ENCODE results near the gene FAM124A.

FAM124A gene

DNA sequence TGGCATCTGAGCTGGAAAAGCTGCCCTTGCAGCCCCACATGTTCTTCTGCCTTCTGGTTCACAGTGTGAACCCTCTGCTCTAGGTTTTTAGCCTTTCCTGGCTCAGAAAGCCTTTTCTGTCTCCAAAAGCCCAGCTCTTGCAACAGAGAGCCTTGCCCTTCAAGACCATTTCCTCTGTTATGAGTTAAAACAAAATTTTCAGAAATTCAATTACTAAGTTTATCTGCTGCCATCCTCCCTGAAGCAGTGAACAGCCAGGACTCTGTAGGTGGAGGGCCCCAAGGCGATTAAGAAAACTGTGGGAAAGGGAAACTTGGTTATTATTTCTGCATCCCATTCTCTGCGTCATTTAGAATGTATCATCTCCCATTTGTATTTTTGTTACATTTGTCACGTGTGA lies 18.8 kb downstream of the FAM124A start:
- no peak for DNase-seq (ENCODE audit: insufficient read length, low spot score)
- no peak for TF ChIP-seq CTCF (IDR thresholded peaks at IDR 0.05; ENCODE audit: insufficient read depth, missing control alignments)
- no peak for FAIRE-seq

- FAIRE-seq = no peak
Observed at GRCh38 chr13:51241720-51242119, 19.5 kb downstream of the FAM124A start.

DNA sequence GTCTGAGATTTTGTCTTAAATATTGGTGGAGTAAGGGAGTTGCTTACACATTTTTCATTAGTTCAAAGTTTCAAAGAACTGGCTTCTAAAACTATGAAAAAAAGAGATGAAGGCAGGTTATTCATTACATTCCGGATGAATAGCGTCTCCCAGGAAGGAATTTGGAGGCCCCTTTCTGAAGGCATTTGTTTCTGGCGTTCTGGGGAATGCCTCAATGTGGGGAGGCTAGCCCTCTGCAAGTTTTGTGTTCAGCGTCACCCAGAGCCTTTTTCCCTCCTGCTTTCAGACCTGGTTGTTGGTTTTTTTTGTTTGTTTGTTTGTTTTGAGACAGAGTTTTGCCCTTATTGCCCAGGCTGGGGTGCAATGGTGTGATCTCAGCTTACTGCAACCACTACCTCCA lies 21.0 kb downstream of the FAM124A start:
- no peak for FAIRE-seq
- DNase-seq (ENCODE audit: insufficient read length, low spot score) = no peak
- no peak for TF ChIP-seq CTCF (IDR thresholded peaks at IDR 0.05; ENCODE audit: insufficient read depth, missing control alignments)

More at GRCh38 chr13:51241720-51242119, 19.5 kb downstream of the FAM124A start:
- no peak for DNase-seq (ENCODE audit: insufficient read length, low spot score)
- TF ChIP-seq CTCF (IDR thresholded peaks at IDR 0.05; ENCODE audit: insufficient read depth, missing control alignments) = no peak

DNA sequence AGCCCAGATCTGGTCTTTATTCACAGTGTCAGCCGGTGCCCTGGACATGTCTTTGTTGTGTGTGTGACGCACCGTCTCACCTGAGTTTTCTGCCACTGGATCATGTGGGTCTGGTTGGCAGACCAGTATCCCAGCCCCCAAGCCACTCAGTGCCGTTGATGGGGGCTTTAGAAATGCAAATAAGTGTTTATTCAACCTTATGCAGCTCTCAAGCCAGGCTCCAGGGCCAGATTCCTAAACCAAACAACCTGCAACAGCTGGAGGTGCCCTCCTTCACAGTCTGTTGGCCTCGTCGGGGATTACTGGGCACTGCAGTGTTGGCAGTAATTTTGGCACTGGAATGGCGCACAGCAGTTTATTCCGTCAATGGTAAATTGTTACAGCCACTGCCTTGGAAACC lies 21.6 kb downstream of the FAM124A start:
- DNase-seq (ENCODE audit: insufficient read length, low spot score) = no peak
- FAIRE-seq = no peak
- TF ChIP-seq CTCF (IDR thresholded peaks at IDR 0.05; ENCODE audit: insufficient read depth, missing control alignments) = no peak

GRCh38 chr13:51244637-51245405 lies 22.6 kb downstream of the FAM124A start:
- DNase-seq (ENCODE audit: insufficient read length, low spot score) (no peak), FAIRE-seq (no peak)
- TF ChIP-seq CTCF (IDR thresholded peaks at IDR 0.05; ENCODE audit: insufficient read depth, missing control alignments) = no peak

DNA sequence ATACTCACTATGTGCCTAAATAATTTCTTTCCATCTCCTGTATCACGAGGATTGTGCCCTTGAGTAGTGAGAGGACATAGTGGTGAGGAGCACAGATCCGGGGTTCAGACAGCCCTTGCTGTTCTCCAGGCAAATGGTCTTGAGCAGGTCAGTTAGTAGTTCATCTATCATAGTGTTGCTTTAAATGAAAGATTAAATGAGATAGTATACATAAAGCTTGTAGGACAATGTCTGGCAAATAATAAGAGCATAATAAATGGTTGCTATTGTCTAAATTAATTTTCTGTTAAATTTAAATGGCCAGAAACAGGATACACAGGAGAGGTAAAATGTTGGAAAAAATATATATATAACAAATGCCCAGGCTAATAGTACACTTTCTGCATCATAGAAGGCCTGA lies 23.4 kb downstream of the FAM124A start:
- DNase-seq (ENCODE audit: insufficient read length, low spot score) (no peak), FAIRE-seq (no peak)
- TF ChIP-seq CTCF (IDR thresholded peaks at IDR 0.05; ENCODE audit: insufficient read depth, missing control alignments) = no peak

DNA sequence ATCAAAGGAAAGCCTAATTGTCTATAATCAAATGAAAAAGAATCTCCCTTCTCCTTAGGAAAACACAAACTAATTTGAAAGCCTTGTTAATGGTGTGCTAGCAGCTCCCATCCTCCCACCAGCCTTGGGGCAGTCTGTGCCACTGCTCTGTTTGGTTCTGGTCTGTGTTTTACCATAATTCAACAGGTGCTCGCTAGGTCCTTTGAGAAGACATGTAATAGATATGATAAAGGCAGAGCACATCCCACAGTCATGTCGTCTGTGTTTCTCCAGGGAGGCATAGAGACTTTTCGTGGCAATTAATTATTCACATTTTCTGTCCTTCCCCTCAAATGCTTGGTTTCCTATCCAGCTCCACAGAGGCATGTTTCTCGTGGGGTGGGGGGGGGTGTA lies 23.8 kb downstream of the FAM124A start:
- no peak for TF ChIP-seq CTCF (IDR thresholded peaks at IDR 0.05; ENCODE audit: insufficient read depth, missing control alignments)
- FAIRE-seq = no peak
- DNase-seq (ENCODE audit: insufficient read length, low spot score) = no peak
